ENCODE measurements around the gene SEC11C. TPM values are rescaled to one million over a fixed set of nuclear protein-coding genes. Genes with fewer than 3 reads are reported as not detected.

Gene SEC11C
- total RNA-seq, 1 donor from 2014 or later, result 76.3 TPM

GRCh38 chr18:59200787-59201186, 61.1 kb downstream of the SEC11C start:
- Histone ChIP-seq H3K27me3 (ENCODE audit: low read depth) (no peaks in the 10 kb centered on the region), H3K36me3 (no peaks in the 10 kb centered on the region), H3K27ac (no peak overlapping the region), H3K4me3 (no peak overlapping the region), H3K9me3 (no peaks in the 10 kb centered on the region), H3K4me1 (no peaks in the 10 kb centered on the region)
- ATAC-seq, result no peak
- TF ChIP-seq CTCF (IDR thresholded peaks at IDR 0.05), result no peak
- no peak for DNase-seq
- intact Hi-C loops (cut with DNase I), result no loop called here

- Histone ChIP-seq H3K27ac (no peak overlapping the region), H3K4me3 (no peak overlapping the region), H3K27me3 (ENCODE audit: low read depth) (no peaks in the 10 kb centered on the region), H3K4me1 (no peaks in the 10 kb centered on the region), H3K36me3 (no peaks in the 10 kb centered on the region), H3K9me3 (no peaks in the 10 kb centered on the region)
- intact Hi-C loops (cut with DNase I), result no loop called here
- ATAC-seq (no peak), DNase-seq (no peak)
- TF ChIP-seq CTCF (IDR thresholded peaks at IDR 0.05), result no peak
Measured at GRCh38 chr18:59202258-59202820, 62.7 kb downstream of the SEC11C start.

- no peaks in the 10 kb centered on the region for H3K27me3 ChIP-seq (ENCODE audit: low read depth)
- intact Hi-C loops (cut with DNase I), result no loop called here
- no peaks in the 10 kb centered on the region for H3K36me3 ChIP-seq
- H3K4me1 ChIP-seq, result no peaks in the 10 kb centered on the region
- ATAC-seq, result no peak
- DNase-seq, result no peak
- no peak overlapping the region for H3K4me3 ChIP-seq
- no peak overlapping the region for H3K27ac ChIP-seq
- TF ChIP-seq CTCF (IDR thresholded peaks at IDR 0.05), result no peak
- H3K9me3 ChIP-seq, result no peaks in the 10 kb centered on the region
Measured at GRCh38 chr18:59207506-59207905, 67.8 kb downstream of the SEC11C start.

Other genes starting within 250 kb of the SEC11C start
- 1.7 TPM for gene GRP, start 80.3 kb downstream of the SEC11C start, total RNA-seq
- not detected for gene RAX, start 133.6 kb downstream of the SEC11C start, total RNA-seq
- not detected for gene CPLX4, start 178.8 kb downstream of the SEC11C start, total RNA-seq
- gene LMAN1, start 219.4 kb downstream of the SEC11C start, total RNA-seq, result 62.7 TPM